ENCODE results near the gene SLC44A1. TPM values are rescaled to one million over a fixed set of nuclear protein-coding genes. Genes with fewer than 3 reads are reported as not detected.
A peak's percentile ranks its signal among the peaks of the same experiment; 100 is the strongest.

The SLC44A1 gene
- total RNA-seq, 1 donor from 2014 or later, result 51.3 TPM

DNA sequence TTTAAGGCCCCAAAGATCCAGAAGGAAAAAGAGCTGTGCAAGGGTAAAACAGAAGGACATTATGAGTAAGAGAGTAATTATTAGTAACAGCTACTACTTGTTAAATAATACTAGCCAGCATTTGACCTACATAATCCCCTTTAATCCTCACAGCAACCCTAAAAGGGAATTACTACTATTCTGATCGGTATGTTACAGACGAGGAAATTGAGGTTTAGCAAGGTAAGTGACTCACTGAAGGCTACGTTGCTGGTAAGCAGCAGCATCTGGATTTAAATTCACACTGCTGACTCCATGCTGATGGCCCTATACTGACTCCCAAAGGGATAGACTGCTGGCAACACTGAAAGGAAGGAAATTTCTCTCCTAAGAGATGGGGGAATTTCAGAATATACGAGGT lies 199.7 kb downstream of the SLC44A1 start:
- TF ChIP-seq, protein P1, sequence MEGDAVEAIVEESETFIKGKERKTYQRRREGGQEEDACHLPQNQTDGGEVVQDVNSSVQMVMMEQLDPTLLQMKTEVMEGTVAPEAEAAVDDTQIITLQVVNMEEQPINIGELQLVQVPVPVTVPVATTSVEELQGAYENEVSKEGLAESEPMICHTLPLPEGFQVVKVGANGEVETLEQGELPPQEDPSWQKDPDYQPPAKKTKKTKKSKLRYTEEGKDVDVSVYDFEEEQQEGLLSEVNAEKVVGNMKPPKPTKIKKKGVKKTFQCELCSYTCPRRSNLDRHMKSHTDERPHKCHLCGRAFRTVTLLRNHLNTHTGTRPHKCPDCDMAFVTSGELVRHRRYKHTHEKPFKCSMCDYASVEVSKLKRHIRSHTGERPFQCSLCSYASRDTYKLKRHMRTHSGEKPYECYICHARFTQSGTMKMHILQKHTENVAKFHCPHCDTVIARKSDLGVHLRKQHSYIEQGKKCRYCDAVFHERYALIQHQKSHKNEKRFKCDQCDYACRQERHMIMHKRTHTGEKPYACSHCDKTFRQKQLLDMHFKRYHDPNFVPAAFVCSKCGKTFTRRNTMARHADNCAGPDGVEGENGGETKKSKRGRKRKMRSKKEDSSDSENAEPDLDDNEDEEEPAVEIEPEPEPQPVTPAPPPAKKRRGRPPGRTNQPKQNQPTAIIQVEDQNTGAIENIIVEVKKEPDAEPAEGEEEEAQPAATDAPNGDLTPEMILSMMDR (IDR thresholded peaks at IDR 0.05; ENCODE audit: insufficient read depth, low read length, severe bottlenecking), result no peak
- no peaks in the 10 kb centered on the region for H3K27me3 ChIP-seq (ENCODE audit: control insufficient read depth, insufficient read depth, low read length)

GRCh38 chr9:105445203-105445881 lies 200.9 kb downstream of the SLC44A1 start:
- Histone ChIP-seq H3K4me3 (ENCODE audit: low read depth, low read length) (no peak overlapping the region), H3K36me3 (ENCODE audit: control insufficient read depth, insufficient read depth, low read length) (no peaks in the 10 kb centered on the region), H3K27me3 (ENCODE audit: control insufficient read depth, insufficient read depth, low read length) (no peaks in the 10 kb centered on the region)
- DNase-seq (ENCODE audit: low read depth) (no peak), FAIRE-seq (no peak)
- TF ChIP-seq, protein P1 (IDR thresholded peaks at IDR 0.05; ENCODE audit: insufficient read depth, low read length, severe bottlenecking), result no peak

More for the DNA sequence above, 199.7 kb downstream of the SLC44A1 start:
- DNase-seq (ENCODE audit: low read depth), result peak; percentile 89
- FAIRE-seq, result no peak
- Histone ChIP-seq H3K36me3 (ENCODE audit: control insufficient read depth, insufficient read depth, low read length) (no peaks in the 10 kb centered on the region), H3K4me3 (ENCODE audit: low read depth, low read length) (no peak overlapping the region)

GRCh38 chr9:105447386-105447813 lies 202.9 kb downstream of the SLC44A1 start:
- FAIRE-seq, result no peak
- peak overlapping the region; percentile 84 for H3K4me3 ChIP-seq (ENCODE audit: low read depth, low read length)

DNA sequence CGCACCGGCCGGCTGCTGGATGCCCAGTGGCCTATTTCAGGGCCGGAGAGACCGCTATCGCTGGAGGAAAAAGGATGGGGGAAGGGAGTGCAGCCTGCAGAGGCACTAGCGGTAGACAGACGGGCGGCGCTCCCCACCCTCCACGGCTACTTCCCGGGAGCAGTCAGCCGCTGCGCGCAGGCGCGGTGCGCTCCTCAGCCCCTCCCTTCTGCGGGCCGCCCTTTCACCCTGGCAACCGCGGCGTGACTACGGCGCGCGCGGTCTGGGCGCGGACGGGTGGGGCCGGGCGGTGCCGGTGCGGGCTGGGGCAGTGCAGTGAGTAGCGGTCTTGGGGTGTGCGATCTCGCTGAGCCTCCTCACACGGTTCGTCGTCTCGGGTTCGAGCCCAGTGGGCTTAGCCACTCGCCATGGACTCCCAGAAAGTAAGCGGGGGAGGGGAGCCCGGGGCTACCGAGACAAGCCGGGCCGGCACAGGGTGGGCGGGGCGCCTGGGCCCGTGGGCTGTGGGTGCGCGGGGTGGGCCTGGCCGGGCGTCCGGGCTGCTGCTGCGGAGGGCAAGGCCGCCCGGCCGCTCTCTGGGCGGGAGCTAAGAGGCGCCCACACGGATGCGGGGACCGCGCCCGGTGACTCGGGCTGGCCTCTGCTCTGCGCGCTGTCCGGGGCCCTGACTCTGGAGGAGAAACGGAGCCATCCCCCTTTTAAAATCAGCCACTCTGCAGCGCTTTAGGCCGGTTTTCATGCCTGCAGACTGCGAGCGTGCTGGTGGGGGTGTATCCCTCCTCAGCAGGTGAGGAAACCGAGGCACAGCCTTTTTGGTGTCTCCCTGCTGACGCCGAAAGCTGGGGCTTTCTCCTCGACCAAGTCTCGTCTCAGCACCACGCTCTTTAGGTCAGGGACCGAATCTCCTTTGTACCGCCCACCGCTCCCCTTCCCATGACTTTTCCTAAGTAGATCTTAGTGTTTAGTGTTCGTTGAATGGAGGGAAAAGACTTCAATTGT lies 203.7 kb downstream of the SLC44A1 start, which contains the start of gene FSD1L:
TSS of gene FSD1L (plus strand) at position 221 of the 999 bp plus-strand sequence. CDS start at position 408, 187 bp downstream.
- no peak for FAIRE-seq
- TF ChIP-seq, protein P1 (IDR thresholded peaks at IDR 0.05; ENCODE audit: insufficient read depth, low read length, severe bottlenecking), result peak; percentile 57
- H3K27me3 ChIP-seq (ENCODE audit: control insufficient read depth, insufficient read depth, low read length), result no peaks in the 10 kb centered on the region
- DNase-seq (ENCODE audit: low read depth), result peak; percentile 85
- H3K36me3 ChIP-seq (ENCODE audit: control insufficient read depth, insufficient read depth, low read length), result no peaks in the 10 kb centered on the region
- H3K4me3 ChIP-seq (ENCODE audit: low read depth, low read length), result peak within 1 kb of the TSS; percentile 84

More at GRCh38 chr9:105447386-105447813, 202.9 kb downstream of the SLC44A1 start:
- H3K36me3 ChIP-seq (ENCODE audit: control insufficient read depth, insufficient read depth, low read length), result no peaks in the 10 kb centered on the region
- TF ChIP-seq, protein P1 (IDR thresholded peaks at IDR 0.05; ENCODE audit: insufficient read depth, low read length, severe bottlenecking), result no peak
- DNase-seq (ENCODE audit: low read depth), result peak; percentile 15
- no peaks in the 10 kb centered on the region for H3K27me3 ChIP-seq (ENCODE audit: control insufficient read depth, insufficient read depth, low read length)

- TF ChIP-seq, protein P1 (IDR thresholded peaks at IDR 0.05; ENCODE audit: insufficient read depth, low read length, severe bottlenecking), result no peak
- no peak for FAIRE-seq
- H3K36me3 ChIP-seq (ENCODE audit: control insufficient read depth, insufficient read depth, low read length), result no peaks in the 10 kb centered on the region
- peak; percentile 37 for DNase-seq (ENCODE audit: low read depth)
- H3K27me3 ChIP-seq (ENCODE audit: control insufficient read depth, insufficient read depth, low read length), result no peaks in the 10 kb centered on the region
- H3K4me3 ChIP-seq (ENCODE audit: low read depth, low read length), result no peak overlapping the region
These were observed 204.6 kb downstream of the SLC44A1 start for GRCh38 chr9:105449081-105449480.

Measured in bronchial epithelial cell (primary cell).